OCI-LY3 (cell line): ENCODE results near the gene HSFX3.
"Not testable (repeated sequence)": the region's sequence is repeated elsewhere in the genome, so short reads cannot be mapped to it uniquely, and the experiment has no call there.

Experiments
- H2AFZ ChIP-seq: fragments of 200-600, 300-600 bp; shearing (Covaris generic); 2 replicates; pipeline ENCODE4 v1.6.0; 2014; ENCODE audit warnings: antibody characterized with exemption, low read depth, low read length
- H3K27ac ChIP-seq: fragments of 200-600, 300-600 bp; sonication (generic); 2 replicates; pipeline ENCODE4 v1.5.1; 2014; ENCODE audit warnings: mild to moderate bottlenecking, low read length, moderate library complexity, mixed read lengths
- H3K27me3 ChIP-seq: fragments of 200-600, 300-600 bp; sonication (generic); 2 replicates; pipeline ENCODE4 v1.6.1; 2014; ENCODE audit warnings: low read depth, low read length, mixed read lengths
- H3K36me3 ChIP-seq: fragments of 200-600, 300-600 bp; sonication (generic); replicated peaks from 2 replicates; pipeline ENCODE3; 2014; ENCODE audit warnings: low read depth, low read length, mixed read lengths
- H3K4me1 ChIP-seq: fragments of 300-600, 200-600 bp; sonication (generic); 2 replicates; pipeline ENCODE4 v1.6.1; 2014; ENCODE audit warnings: low read length, mixed read lengths
- H3K4me2 ChIP-seq: fragments of 200-600, 300-600 bp; sonication (generic); 2 replicates; pipeline ENCODE4 v1.6.1; 2014; ENCODE audit warnings: low read length, mixed read lengths
- H3K4me3 ChIP-seq: fragments of 300-600, 200-600 bp; sonication (generic); 2 replicates; pipeline ENCODE4 v1.5.1; 2014; ENCODE audit warnings: antibody characterized with exemption, mild to moderate bottlenecking, low read length, moderate library complexity
- H3K79me2 ChIP-seq: fragments of 300-600, 200-600 bp; shearing (Covaris generic); 2 replicates; pipeline ENCODE4 v1.6.1; 2014; ENCODE audit warnings: mild to moderate bottlenecking, low read length, mixed read lengths
- H3K9ac ChIP-seq: fragments of 300-600, 200-600 bp; shearing (Covaris generic); 2 replicates; pipeline ENCODE4 v1.6.0; 2014; ENCODE audit warnings: mild to moderate bottlenecking, low read length, moderate library complexity
- H3K9me3 ChIP-seq: fragments of 200-600, 300-600 bp; shearing (Covaris generic); 2 replicates; pipeline ENCODE4 v1.6.1; 2014; ENCODE audit warnings: low read length, mixed read lengths; ENCODE audit not compliant: insufficient read depth
- H4K20me1 ChIP-seq: fragments of 200-600, 300-600 bp; sonication (generic); 2 replicates; pipeline ENCODE4 v1.6.1; 2016; ENCODE audit warnings: low read length, mixed read lengths; ENCODE audit not compliant: insufficient read depth
- CTCF ChIP-seq: fragments of 200-600, 300-600 bp; sonication (generic); IDR thresholded peaks from 2 replicates; pipeline ENCODE4 v1.5.1; 2014; ENCODE audit warnings: antibody characterized with exemption, low read length, low read depth
- EZH2phosphoT487 ChIP-seq: fragments of 200-600 bp; shearing (Covaris generic); IDR thresholded peaks from 2 replicates; pipeline ENCODE4 v1.6.1; 2018; ENCODE audit warnings: antibody characterized with exemption, mixed run types, low read depth

HSFX3 gene

DNA sequence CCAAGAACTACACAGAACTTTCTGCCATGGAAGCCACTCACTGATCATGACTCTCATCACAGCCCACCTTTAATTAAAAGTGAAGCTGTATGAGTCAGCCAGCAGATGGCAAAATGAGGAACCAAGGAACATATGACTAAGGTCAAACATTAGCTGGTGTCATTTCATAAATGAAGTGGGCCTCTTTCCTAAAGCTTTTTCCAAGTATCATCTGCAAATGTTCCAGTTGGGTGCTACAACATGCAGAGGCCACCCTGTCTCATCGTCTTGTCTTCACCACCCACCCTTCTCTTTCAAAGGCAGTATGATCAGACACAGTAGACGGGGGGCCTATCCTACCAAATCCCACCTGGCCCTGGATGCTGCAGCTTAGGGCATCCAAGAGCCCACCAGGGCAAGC, 18.1 kb downstream of the HSFX3 start:
- Histone ChIP-seq H2AFZ (no peak overlapping the region), H3K4me3 (peak overlapping the region; percentile 53), H3K4me2 (peak overlapping the region; percentile 85), H3K27me3 (no peaks in the 10 kb centered on the region), H3K4me1 (peaks cover 35% of the 10 kb centered on the region), H3K9ac (peak overlapping the region; percentile 59; the same call in 1 of the 2 replicates), H3K79me2 (no peaks in the 10 kb centered on the region), H3K36me3 (peaks cover 13% of the 10 kb centered on the region), H3K9me3 (no peaks in the 10 kb centered on the region), H4K20me1 (no peaks in the 10 kb centered on the region), H3K27ac (peak overlapping the region; percentile 93)
- TF ChIP-seq CTCF = peak; percentile 11; the same call in 1 of the 2 replicates
- no peak for TF ChIP-seq EZH2phosphoT487

DNA sequence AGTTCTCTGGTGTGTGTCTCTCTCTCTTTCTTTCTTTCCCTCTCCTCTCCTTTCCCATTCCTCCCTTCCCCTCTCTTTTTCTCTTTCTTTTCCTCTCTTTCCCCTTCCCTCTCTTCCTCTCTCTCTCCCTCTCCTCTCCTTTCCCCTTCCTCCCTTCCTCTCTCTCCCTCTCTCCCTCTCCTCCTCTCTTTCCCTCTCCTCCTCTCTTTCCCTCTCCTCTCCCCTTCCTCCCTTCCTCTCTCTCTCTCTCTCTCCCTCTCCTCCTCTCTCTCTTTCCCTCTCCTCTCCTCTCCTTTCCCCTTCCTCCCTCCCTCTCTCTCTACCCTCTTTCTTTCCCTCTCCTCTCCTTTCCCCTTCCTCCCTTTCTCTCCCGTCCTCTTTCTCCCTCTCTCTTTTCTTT, 21.3 kb downstream of the HSFX3 start:
- Histone ChIP-seq H3K79me2 (no peaks in the 10 kb centered on the region), H3K4me2 (no peak overlapping the region), H3K9ac (no peak overlapping the region), H3K4me3 (no peak overlapping the region), H2AFZ (no peak overlapping the region), H3K27me3 (no peaks in the 10 kb centered on the region), H3K4me1 (peaks cover 50% of the 10 kb centered on the region), H3K36me3 (peaks cover 13% of the 10 kb centered on the region), H4K20me1 (no peaks in the 10 kb centered on the region), H3K9me3 (no peaks in the 10 kb centered on the region), H3K27ac (no peak overlapping the region)
- no peak for TF ChIP-seq CTCF
- no peak for TF ChIP-seq EZH2phosphoT487

DNA sequence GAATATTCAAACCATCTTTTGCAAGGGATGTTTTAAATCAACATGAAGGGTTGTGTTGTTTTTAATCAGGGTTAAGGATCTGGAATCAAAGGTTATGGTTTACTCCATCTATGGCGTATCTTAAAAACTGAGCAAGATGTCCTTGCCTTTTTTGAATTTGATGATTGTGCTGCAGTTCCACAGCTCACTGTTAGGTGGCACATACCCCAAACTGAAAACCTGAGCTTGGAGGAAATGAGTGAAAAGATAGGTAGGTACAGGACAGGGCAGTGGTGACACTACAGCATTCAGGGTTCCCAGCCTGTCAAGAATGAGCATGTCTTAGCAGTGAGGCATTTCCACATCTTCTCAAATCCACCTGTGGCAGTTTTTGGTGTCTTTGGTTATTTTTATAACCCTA, 22.0 kb downstream of the HSFX3 start:
- H3K9ac ChIP-seq = no peak overlapping the region
- H2AFZ ChIP-seq = no peak overlapping the region
- H3K9me3 ChIP-seq = no peaks in the 10 kb centered on the region
- no peak overlapping the region for H3K4me2 ChIP-seq
- H3K4me3 ChIP-seq = no peak overlapping the region
- H3K36me3 ChIP-seq = peaks cover 13% of the 10 kb centered on the region
- peaks cover 50% of the 10 kb centered on the region for H3K4me1 ChIP-seq
- no peak overlapping the region for H3K27ac ChIP-seq
- no peaks in the 10 kb centered on the region for H4K20me1 ChIP-seq
- no peaks in the 10 kb centered on the region for H3K27me3 ChIP-seq
- TF ChIP-seq CTCF (peak; percentile 52), EZH2phosphoT487 (no peak)
- no peaks in the 10 kb centered on the region for H3K79me2 ChIP-seq

GRCh38 chrX:149526318-149527033, 23.2 kb downstream of the HSFX3 start:
- not testable (repeated sequence) for H2AFZ ChIP-seq, H4K20me1 ChIP-seq, H3K36me3 ChIP-seq, H3K4me3 ChIP-seq, H3K9me3 ChIP-seq, H3K27me3 ChIP-seq, H3K79me2 ChIP-seq
- Histone ChIP-seq H3K9ac (peak overlapping the region; percentile 41; the same call in 1 of the 2 replicates), H3K4me2 (peak overlapping the region; percentile 46), H3K4me1 (peaks cover 39% of the 10 kb centered on the region), H3K27ac (peak overlapping the region; percentile 73)

DNA sequence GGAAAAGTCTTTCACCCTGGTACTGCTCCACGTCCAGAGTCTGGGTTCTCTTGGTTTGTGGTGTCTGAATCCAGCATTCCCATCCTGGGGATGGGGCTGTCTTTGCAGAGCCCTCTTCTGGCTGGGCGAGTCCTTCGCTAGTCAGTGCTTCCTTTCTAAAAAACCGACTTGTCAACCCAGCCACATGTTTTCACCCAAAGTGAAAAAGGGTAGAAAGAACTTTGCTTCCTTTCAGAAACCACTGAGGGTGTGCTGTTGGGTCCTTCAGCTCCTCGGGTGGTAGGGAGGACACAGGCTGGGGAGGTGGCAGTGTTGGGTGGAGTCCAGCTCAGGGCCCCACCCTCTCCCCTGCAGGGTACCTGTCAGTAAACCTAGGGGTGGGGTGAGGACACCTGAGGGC, 23.8 kb downstream of the HSFX3 start:
- Histone ChIP-seq H3K27ac (peak overlapping the region; percentile 73), H3K4me2 (peak overlapping the region; percentile 46), H3K9ac (peak overlapping the region; percentile 41), H3K4me1 (peaks cover 33% of the 10 kb centered on the region)
- not testable (repeated sequence) for H3K79me2 ChIP-seq, H4K20me1 ChIP-seq, H3K36me3 ChIP-seq, H3K9me3 ChIP-seq, H2AFZ ChIP-seq, H3K4me3 ChIP-seq, H3K27me3 ChIP-seq

- H4K20me1 ChIP-seq, H3K9me3 ChIP-seq, H3K27me3 ChIP-seq, H2AFZ ChIP-seq, H3K4me3 ChIP-seq, H3K36me3 ChIP-seq, H3K79me2 ChIP-seq, H3K9ac ChIP-seq: not testable (repeated sequence)
- Histone ChIP-seq H3K27ac (peak overlapping the region; percentile 73), H3K4me2 (peak overlapping the region; percentile 46; the same call in 1 of the 2 replicates), H3K4me1 (peaks cover 28% of the 10 kb centered on the region)
These were observed 24.3 kb downstream of the HSFX3 start for GRCh38 chrX:149525389-149525788.
